Thymus (tissue), 11 donors: ENCODE data around the gene LIMK1. TPM values are rescaled to one million over a fixed set of nuclear protein-coding genes. Genes with fewer than 3 reads are reported as not detected.

Source experiments
- DNase-seq, 9 donors: peaks; one replicate each; pipeline ENCODE4 v3.0.0-alpha.2; 2013; ENCODE audit warnings: low spot score in 9 of 9, low read depth in 6 of 9, missing footprints in 1 of 9
- H3K27ac ChIP-seq, 2 donors: one replicate each; pipeline ENCODE4 v1.5.1; 2013; ENCODE audit warnings: control low read depth in 1 of 2, low read depth in 1 of 2, low read length in 1 of 2, mild to moderate bottlenecking in 1 of 2, moderate library complexity in 1 of 2
- H3K27me3 ChIP-seq, 2 donors: one replicate each; pipeline ENCODE4 v1.5.1; 2013; ENCODE audit warnings: low read length in 1 of 2; ENCODE audit not compliant: control insufficient read depth in 2 of 2, insufficient read depth in 1 of 2
- H3K36me3 ChIP-seq, 2 donors: one replicate each; pipeline ENCODE4 v1.5.1; 2013; ENCODE audit warnings: low read length in 1 of 2, mild to moderate bottlenecking in 1 of 2, moderate library complexity in 1 of 2; ENCODE audit not compliant: control insufficient read depth in 2 of 2, insufficient read depth in 2 of 2
- H3K4me1 ChIP-seq, 2 donors: one replicate each; pipeline ENCODE4 v1.5.1; 2013; ENCODE audit warnings: low read length in 2 of 2; ENCODE audit not compliant: control insufficient read depth in 2 of 2, insufficient read depth in 2 of 2
- H3K4me3 ChIP-seq, 2 donors: one replicate each; pipeline ENCODE4 v1.5.1; 2013; ENCODE audit warnings: low read length in 2 of 2, control low read depth in 1 of 2, mild to moderate bottlenecking in 1 of 2
- H3K9me3 ChIP-seq, 2 donors: one replicate each; pipeline ENCODE4 v1.5.1; 2013; ENCODE audit warnings: low read length in 1 of 2, mild to moderate bottlenecking in 1 of 2; ENCODE audit not compliant: control insufficient read depth in 2 of 2, insufficient read depth in 1 of 2
- WGBS: extraction: QIAGEN DNeasy Blood & Tissue Kit; methylation state at CpG from one replicate; pipeline ENCODE4 v1.1.7; 2013; 5-methylcytosine and 5-hydroxymethylcytosine counted together
- polyA plus RNA-seq: library from polyadenylated mRNA; stranded (reverse); fragments of 200-250 nt; gene quantifications from one replicate; pipeline ENCODE4 v1.2.3, GENCODE V29; 2013
- total RNA-seq: library from RNA; stranded (reverse); fragments of 120-200 nt; gene quantifications from one replicate; pipeline ENCODE4 v1.2.4, GENCODE V29; 2013
- donor health status: healthy.

The LIMK1 gene
- total and polyA plus RNA-seq, 2 donors: 7.9 to 10.1 TPM

DNA sequence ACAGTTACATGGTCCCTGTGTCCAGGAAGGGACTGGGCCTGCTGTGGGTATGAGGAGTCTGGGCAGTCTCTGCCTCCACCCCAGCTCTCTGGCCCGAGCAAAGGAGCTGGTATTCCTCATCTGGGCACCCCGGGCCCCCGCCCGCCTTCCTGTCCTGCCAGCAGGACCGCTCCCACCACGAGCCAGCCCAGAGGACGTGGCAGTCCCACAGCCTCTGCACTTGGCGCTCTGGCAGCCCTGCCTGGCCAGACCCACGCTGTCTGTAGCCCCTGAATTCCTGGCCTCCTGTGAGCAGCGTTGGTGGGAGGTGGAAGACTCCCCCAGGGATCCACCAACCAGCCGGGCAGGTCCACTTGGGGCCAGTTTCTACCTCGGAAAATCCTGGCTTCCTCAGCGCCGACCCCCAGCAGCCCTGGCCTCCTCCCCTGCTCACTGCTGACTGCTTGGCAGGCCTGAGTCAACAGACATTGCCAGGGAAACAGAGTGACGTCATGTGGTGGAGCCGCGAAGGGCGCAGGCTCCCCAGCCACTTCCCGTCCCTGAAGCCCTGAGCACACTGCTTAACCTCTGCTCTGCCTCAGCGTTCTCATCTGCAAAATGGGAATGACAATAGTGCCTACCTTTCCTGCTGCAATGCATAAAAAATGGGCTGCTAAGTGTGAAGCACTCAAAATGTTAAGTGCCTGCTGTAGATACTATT, 21.6 kb upstream of the LIMK1 start:
- H3K4me3 ChIP-seq: no peak overlapping the region
- WGBS: 91% methylated on average over 20 of the region's 20 CpGs

GRCh38 chr7:74063223-74063641, 20.4 kb upstream of the LIMK1 start:
- no peak overlapping the region for H3K27ac ChIP-seq
- H3K4me3 ChIP-seq: no peak overlapping the region
- no peak for DNase-seq
- peaks cover 0 to 2% of the 10 kb centered on the region in 2 donors for H3K4me1 ChIP-seq
- no peaks in the 10 kb centered on the region for H3K27me3 ChIP-seq
- H3K9me3 ChIP-seq: no peaks in the 10 kb centered on the region
- WGBS: 98% methylated on average over 14 of the region's 14 CpGs
- H3K36me3 ChIP-seq: no peaks in the 10 kb centered on the region

More for the DNA sequence above, 21.6 kb upstream of the LIMK1 start:
- DNase-seq: peak in 3 of 9 donors; percentile 2 to 45 (median 24)
- Histone ChIP-seq H3K27ac (no peak overlapping the region), H3K27me3 (peaks cover 0 to 6% of the 10 kb centered on the region in 2 donors), H3K9me3 (no peaks in the 10 kb centered on the region), H3K4me1 (peaks cover 0 to 2% of the 10 kb centered on the region in 2 donors), H3K36me3 (no peaks in the 10 kb centered on the region)

DNA sequence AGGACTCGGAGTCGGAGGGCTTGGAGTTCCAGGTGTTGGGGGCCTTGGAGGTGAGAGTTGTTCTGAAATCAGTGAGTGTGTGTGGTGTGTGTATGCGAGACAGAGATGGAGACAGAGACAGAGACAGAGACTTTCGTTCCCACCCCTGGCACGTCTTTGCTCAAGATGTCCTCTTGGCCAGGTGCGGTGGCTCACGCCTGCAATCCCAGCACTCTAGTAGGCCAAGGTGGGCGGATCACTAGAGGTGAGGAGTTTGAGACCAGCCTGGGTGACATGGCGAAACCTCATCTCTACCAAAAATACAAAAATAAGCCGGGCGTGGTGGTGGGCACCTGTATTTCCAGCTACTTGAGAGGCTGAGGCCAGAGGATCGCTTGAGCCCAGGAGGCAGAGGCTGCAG, 20.0 kb upstream of the LIMK1 start:
- 96% methylated on average over 12 of the region's 12 CpGs for WGBS
- no peak overlapping the region for H3K27ac ChIP-seq
- H3K9me3 ChIP-seq: no peaks in the 10 kb centered on the region
- H3K4me3 ChIP-seq: no peak overlapping the region
- H3K27me3 ChIP-seq: no peaks in the 10 kb centered on the region
- H3K36me3 ChIP-seq: no peaks in the 10 kb centered on the region
- peaks cover 0 to 2% of the 10 kb centered on the region in 2 donors for H3K4me1 ChIP-seq
- no peak for DNase-seq

DNA sequence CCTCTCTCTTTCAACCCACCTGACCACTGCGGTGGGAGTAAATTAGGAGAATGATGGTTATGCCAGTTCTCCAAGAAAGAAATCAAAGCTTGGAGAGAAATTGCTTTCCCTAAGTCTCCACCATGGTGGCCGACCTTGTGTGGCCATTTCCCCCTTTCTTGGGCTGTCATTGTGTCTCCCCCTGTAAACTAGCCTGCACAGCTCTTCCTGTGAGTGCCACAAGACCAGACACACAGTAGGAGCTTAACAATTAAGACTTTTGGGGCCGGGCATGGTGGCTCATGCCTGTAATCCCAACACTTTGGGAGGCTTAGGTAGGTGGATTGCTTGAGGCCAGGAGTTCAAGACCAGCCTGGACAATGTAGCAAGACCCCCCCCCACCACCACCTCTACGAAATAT, 18.9 kb upstream of the LIMK1 start:
- Histone ChIP-seq H3K4me1 (peaks cover 0 to 2% of the 10 kb centered on the region in 2 donors), H3K27me3 (no peaks in the 10 kb centered on the region), H3K4me3 (no peak overlapping the region), H3K36me3 (no peaks in the 10 kb centered on the region), H3K27ac (no peak overlapping the region), H3K9me3 (no peaks in the 10 kb centered on the region)
- no peak for DNase-seq
- WGBS: 96% methylated on average over 4 of the region's 4 CpGs

GRCh38 chr7:74066626-74067025, 17.0 kb upstream of the LIMK1 start:
- Histone ChIP-seq H3K4me1 (no peaks in the 10 kb centered on the region), H3K9me3 (no peaks in the 10 kb centered on the region), H3K27me3 (no peaks in the 10 kb centered on the region), H3K27ac (no peak overlapping the region), H3K36me3 (no peaks in the 10 kb centered on the region), H3K4me3 (no peak overlapping the region)
- 95% methylated on average over 3 of the region's 3 CpGs for WGBS
- DNase-seq: no peak

DNA sequence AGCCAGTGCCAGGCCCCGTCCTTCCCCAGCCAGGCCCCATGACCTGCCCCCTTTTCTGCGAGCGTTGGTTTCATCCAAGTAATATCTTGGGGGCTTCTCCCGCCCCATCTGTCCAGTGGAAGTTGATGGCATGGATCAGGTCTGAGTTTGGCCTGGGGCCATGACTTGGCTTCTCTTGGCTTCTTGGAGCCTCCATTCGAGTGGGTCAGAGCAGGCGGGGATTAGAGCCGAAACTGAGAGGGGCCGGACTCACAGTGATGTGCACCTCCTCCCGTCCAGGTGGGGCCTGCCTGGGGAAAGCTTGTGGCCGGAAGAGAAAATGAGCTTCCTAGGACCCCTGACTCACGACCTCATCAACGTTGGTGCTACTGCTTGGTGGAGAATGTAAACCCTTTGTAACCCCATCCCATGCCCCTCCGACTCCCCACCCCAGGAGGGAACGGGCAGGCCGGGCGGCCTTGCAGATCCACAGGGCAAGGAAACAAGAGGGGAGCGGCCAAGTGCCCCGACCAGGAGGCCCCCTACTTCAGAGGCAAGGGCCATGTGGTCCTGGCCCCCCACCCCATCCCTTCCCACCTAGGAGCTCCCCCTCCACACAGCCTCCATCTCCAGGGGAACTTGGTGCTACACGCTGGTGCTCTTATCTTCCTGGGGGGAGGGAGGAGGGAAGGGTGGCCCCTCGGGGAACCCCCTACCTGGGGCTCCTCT, 15.1 kb upstream of the LIMK1 start:
- DNase-seq: no peak
- H3K27ac ChIP-seq: no peak overlapping the region
- H3K4me3 ChIP-seq: no peak overlapping the region
- WGBS: 95% methylated on average over 20 of the region's 20 CpGs
- H3K36me3 ChIP-seq: no peaks in the 10 kb centered on the region
- no peaks in the 10 kb centered on the region for H3K9me3 ChIP-seq
- H3K4me1 ChIP-seq: no peaks in the 10 kb centered on the region
- H3K27me3 ChIP-seq: no peaks in the 10 kb centered on the region

- no peaks in the 10 kb centered on the region for H3K9me3 ChIP-seq
Observed at GRCh38 chr7:74069086-74069541, 14.5 kb upstream of the LIMK1 start.

DNA sequence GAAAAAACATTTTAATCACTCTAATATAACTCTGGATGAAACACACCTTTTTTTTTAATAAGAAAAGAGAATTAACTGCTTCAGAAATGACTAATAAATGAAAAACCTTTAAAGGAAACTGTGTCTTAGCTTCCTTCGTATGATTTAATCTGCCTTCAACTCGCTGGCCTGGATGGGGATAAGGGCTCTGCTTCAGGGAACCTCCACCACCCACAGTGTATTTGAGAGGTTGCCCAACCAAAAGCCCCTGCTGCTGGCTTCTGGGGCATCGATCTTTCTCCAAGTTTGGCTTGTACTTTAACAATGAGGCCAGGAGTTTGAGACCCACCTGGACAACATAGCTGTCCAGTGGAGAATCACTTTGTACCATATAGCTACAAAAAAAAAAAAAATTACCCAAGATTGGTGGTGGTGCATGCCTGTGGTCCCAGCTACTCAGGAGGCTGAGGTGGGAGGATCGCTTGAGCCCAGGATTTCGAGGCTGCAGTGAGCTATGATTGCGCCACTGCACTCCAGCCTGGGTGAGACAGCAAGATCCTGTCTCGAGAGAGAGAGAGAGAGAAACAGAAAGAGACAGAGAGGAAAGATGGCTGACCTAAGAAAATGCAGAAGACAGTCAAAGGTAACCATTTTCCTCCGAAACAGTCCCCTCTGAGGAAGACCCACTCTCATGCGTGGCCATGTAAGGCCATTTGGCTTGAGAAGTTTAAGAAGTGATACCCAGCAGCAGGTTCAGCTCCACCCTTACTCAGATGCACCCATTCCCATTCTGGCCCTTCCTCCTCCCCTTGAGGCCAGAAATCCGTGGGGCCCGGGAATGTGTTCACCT, 13.6 kb upstream of the LIMK1 start:
- no peaks in the 10 kb centered on the region for H3K9me3 ChIP-seq
- H3K4me1 ChIP-seq: no peaks in the 10 kb centered on the region
- H3K27me3 ChIP-seq: no peaks in the 10 kb centered on the region
- no peaks in the 10 kb centered on the region for H3K36me3 ChIP-seq
- H3K4me3 ChIP-seq: no peak overlapping the region
- DNase-seq: no peak
- H3K27ac ChIP-seq: no peak overlapping the region
- WGBS: 91% methylated on average over 11 of the region's 11 CpGs

More at GRCh38 chr7:74069086-74069541, 14.5 kb upstream of the LIMK1 start:
- no peaks in the 10 kb centered on the region for H3K36me3 ChIP-seq
- no peak overlapping the region for H3K27ac ChIP-seq
- H3K4me3 ChIP-seq: no peak overlapping the region
- H3K27me3 ChIP-seq: no peaks in the 10 kb centered on the region
- no peak for DNase-seq
- 92% methylated on average over 16 of the region's 16 CpGs for WGBS
- H3K4me1 ChIP-seq: no peaks in the 10 kb centered on the region

DNA sequence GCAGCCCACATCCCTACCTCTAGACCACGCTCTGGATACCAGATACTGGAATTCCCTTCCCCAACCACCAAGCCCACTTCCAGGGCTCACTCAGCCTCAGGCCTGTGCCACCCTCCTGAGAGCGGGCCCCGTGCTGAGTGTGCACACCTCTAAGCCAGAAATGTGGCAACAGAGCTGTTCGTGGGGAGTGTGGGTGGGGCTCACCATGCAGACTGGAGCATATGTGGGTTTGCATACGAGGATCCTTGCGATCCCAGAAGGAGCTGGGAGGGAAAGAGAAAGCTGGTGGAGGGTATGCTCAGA, 13.0 kb upstream of the LIMK1 start:
- no peaks in the 10 kb centered on the region for H3K36me3 ChIP-seq
- H3K4me1 ChIP-seq: no peaks in the 10 kb centered on the region
- 93% methylated on average over 6 of the region's 6 CpGs for WGBS
- no peak overlapping the region for H3K27ac ChIP-seq
- no peak for DNase-seq
- no peaks in the 10 kb centered on the region for H3K9me3 ChIP-seq
- H3K27me3 ChIP-seq: no peaks in the 10 kb centered on the region
- H3K4me3 ChIP-seq: no peak overlapping the region
